Endothelial cell of umbilical vein (primary cell): ENCODE results near the gene PRKCZ. TPM values are rescaled to one million over a fixed set of nuclear protein-coding genes. Genes with fewer than 3 reads are reported as not detected.

Source experiments
- BruUV-seq: library from RNA; stranded (reverse); fragments of 400-500 nt; replicated peaks from 2 replicates; lab custom pipeline; 2021; lab: Mats Ljungman, UMichigan
- CTCF ChIA-PET: fragments of 300-600, 350-600 bp; sonication (Branson Sonifier 250); formaldehyde crosslinking; loops from one replicate; lab custom pipeline; 2021; ENCODE audit warnings: antibody characterized with exemption, inconsistent platforms; lab: Charles Lee
- POLR2A ChIA-PET: fragments of 300-600, 350-600 bp; sonication (Branson Sonifier 250); formaldehyde crosslinking; loops from one replicate; lab custom pipeline; 2021; ENCODE audit warnings: antibody characterized with exemption, inconsistent platforms; lab: Charles Lee
- DNase-seq: peaks from one replicate; pipeline ENCODE4 v3.0.0-alpha.2; 2011; ENCODE audit warnings: low read depth, low spot score
- FAIRE-seq: peaks from 2 replicates; lab custom pipeline; 2011; peaks lifted over from hg19 to GRCh38; lab: Jason Lieb, UNC
- H2AFZ ChIP-seq: 2 replicates; pipeline ENCODE4 v1.6.0; 2012; ENCODE audit warnings: low read depth, low read length, control low read depth, inconsistent platforms
- H3K27ac ChIP-seq: 2 replicates; pipeline ENCODE4 v1.5.1; 2011; ENCODE audit warnings: low read depth, mild to moderate bottlenecking, control low read depth, low read length, moderate library complexity; ENCODE audit not compliant: insufficient read depth
- H3K27me3 ChIP-seq, 2 experiments: 2 replicates each; pipeline versions ENCODE4 v1.6.0 to v1.6.1; 2011; ENCODE audit warnings: low read length in 2 of 2, mixed read lengths in 1 of 2; ENCODE audit not compliant: control insufficient read depth in 2 of 2, insufficient read depth in 2 of 2
- H3K36me3 ChIP-seq, 2 experiments: 2 replicates in 1 of 2; 3 replicates in 1 of 2; pipeline ENCODE4 v1.5.1; 2011; ENCODE audit warnings: low read length in 2 of 2, mild to moderate bottlenecking in 1 of 2, moderate library complexity in 1 of 2; ENCODE audit not compliant: control insufficient read depth in 2 of 2, insufficient read depth in 2 of 2; ENCODE audit errors: extremely low read depth in 1 of 2
- H3K4me1 ChIP-seq: 3 replicates; pipeline ENCODE4 v1.5.1; 2011; ENCODE audit warnings: mild to moderate bottlenecking, low read length; ENCODE audit not compliant: control insufficient read depth, insufficient read depth; ENCODE audit errors: extremely low read depth
- H3K4me2 ChIP-seq: 2 replicates; pipeline ENCODE4 v1.6.1; 2011; ENCODE audit warnings: low read length, control low read depth, mixed read lengths; ENCODE audit not compliant: insufficient read depth
- H3K4me3 ChIP-seq, 3 experiments: fragments of 200-600 bp in 1 of 3; sonication (generic), shearing (Covaris generic) in 1 of 3; replicated peaks in 1 of 3; 2 replicates each; pipeline ENCODE4 v1.5.1; 2011 to 2016; ENCODE audit warnings: control low read depth in 3 of 3, low read length in 3 of 3, mild to moderate bottlenecking in 2 of 3, inconsistent platforms in 1 of 3, low read depth in 1 of 3, moderate library complexity in 1 of 3; ENCODE audit not compliant: insufficient read depth in 1 of 3
- H3K79me2 ChIP-seq: 2 replicates; pipeline ENCODE4 v1.6.0; 2012; ENCODE audit warnings: low read length, inconsistent platforms; ENCODE audit not compliant: control insufficient read depth, insufficient read depth
- H3K9ac ChIP-seq: replicated peaks from 2 replicates; pipeline ENCODE3; 2011; ENCODE audit warnings: low read length, control low read depth; ENCODE audit not compliant: insufficient read depth; ENCODE audit errors: extremely low read depth
- H3K9me1 ChIP-seq: replicated peaks from 3 replicates; pipeline ENCODE4 v1.6.0; 2011; ENCODE audit warnings: mild to moderate bottlenecking, low read length; ENCODE audit not compliant: control insufficient read depth, insufficient read depth; ENCODE audit errors: extremely low read depth
- H3K9me3 ChIP-seq: replicated peaks from 2 replicates; pipeline ENCODE4 v1.5.1; 2012; ENCODE audit warnings: low read length, inconsistent platforms; ENCODE audit not compliant: control insufficient read depth, insufficient read depth
- H4K20me1 ChIP-seq: replicated peaks from 2 replicates; pipeline ENCODE3; 2011; ENCODE audit warnings: mild to moderate bottlenecking, low read length; ENCODE audit not compliant: control insufficient read depth, insufficient read depth; ENCODE audit errors: extremely low read depth
- EZH2 ChIP-seq: IDR thresholded peaks from 2 replicates; pipeline ENCODE4 v1.6.1; 2012; ENCODE audit warnings: borderline replicate concordance, low read depth, mild to moderate bottlenecking, moderate library complexity, low read length, inconsistent platforms; ENCODE audit not compliant: severe bottlenecking
- FOS ChIP-seq: IDR thresholded peaks from 2 replicates; pipeline ENCODE4 v1.6.1; 2011; ENCODE audit warnings: mild to moderate bottlenecking, low read length, moderate library complexity, borderline replicate concordance; ENCODE audit not compliant: insufficient read depth
- GATA2 ChIP-seq: IDR thresholded peaks from 2 replicates; pipeline ENCODE4 v1.7.0; 2011; ENCODE audit warnings: low read depth, mild to moderate bottlenecking, moderate library complexity, mixed read lengths, low read length; ENCODE audit not compliant: insufficient read length, insufficient read depth
- JUN ChIP-seq: IDR thresholded peaks from 2 replicates; pipeline ENCODE4 v1.6.1; 2011; ENCODE audit warnings: borderline replicate concordance, low read depth; ENCODE audit not compliant: insufficient read length, insufficient read depth
- MYC ChIP-seq: IDR thresholded peaks from one replicate; pipeline ENCODE4 v1.6.1; 2011; ENCODE audit warnings: mild to moderate bottlenecking, low read depth, low read length
- POLR2A ChIP-seq: IDR thresholded peaks from 2 replicates; pipeline ENCODE4 v1.6.1; 2012; ENCODE audit warnings: low read depth, mild to moderate bottlenecking, control low read depth, low read length
- POLR2AphosphoS5 ChIP-seq: IDR thresholded peaks from 2 replicates; pipeline ENCODE4 v1.6.1; 2012; ENCODE audit warnings: low read depth, mild to moderate bottlenecking, control low read depth, low read length, moderate library complexity; ENCODE audit not compliant: insufficient read depth
- dilution Hi-C: fragments of 300-500 bp; cut with MboI; formaldehyde crosslinking; loops from one replicate; pipeline ENCODE4 v1.15.0; 2019; ENCODE audit warnings: low sequenced_read_pairs; ENCODE audit not compliant: extremely low pct_ligation_motif_present
- intact Hi-C: fragments of 100-400 bp; cut with micrococcal nuclease; formaldehyde crosslinking; loops from one replicate; pipeline ENCODE4 v1.10.0; 2022
- polyA plus RNA-seq, 4 experiments: library from polyadenylated mRNA; depleted of rRNA in 3 of 4; stranded (reverse) in 3 of 4; unstranded in 1 of 4; fragments of >200 nt; gene quantifications; 2 replicates each; pipeline versions ENCODE4 v1.2.1 to v1.2.3, GENCODE V29; 2011 to 2012; ENCODE audit warnings: missing spikeins in 1 of 4
- total RNA-seq: library from RNA; stranded (reverse); gene quantifications from 2 replicates; pipeline ENCODE4 v1.2.3, GENCODE V29; 2021
- TF ChIP-seq, protein P1 (sequence below): IDR thresholded peaks from 2 replicates; pipeline ENCODE4 v1.6.1; 2011; ENCODE audit not compliant: insufficient read depth, insufficient read length
- TF ChIP-seq, protein P2 (sequence below), 2 donors: IDR thresholded peaks; 1 replicate in 1 of 2; 2 replicates in 1 of 2; pipeline ENCODE4 v1.5.1; 2011; ENCODE audit warnings: low read length in 2 of 2, mild to moderate bottlenecking in 2 of 2, moderate library complexity in 2 of 2, control low read depth in 1 of 2, inconsistent platforms in 1 of 2, low read depth in 1 of 2; ENCODE audit not compliant: insufficient read depth in 1 of 2; ENCODE audit errors: extremely low read depth in 1 of 2

The PRKCZ gene
- total and polyA plus RNA-seq, 2 donors (not counting 3 experiments of a cell fraction or from before 2014, with no cell fraction given) = 0.22 to 1.7 TPM

DNA sequence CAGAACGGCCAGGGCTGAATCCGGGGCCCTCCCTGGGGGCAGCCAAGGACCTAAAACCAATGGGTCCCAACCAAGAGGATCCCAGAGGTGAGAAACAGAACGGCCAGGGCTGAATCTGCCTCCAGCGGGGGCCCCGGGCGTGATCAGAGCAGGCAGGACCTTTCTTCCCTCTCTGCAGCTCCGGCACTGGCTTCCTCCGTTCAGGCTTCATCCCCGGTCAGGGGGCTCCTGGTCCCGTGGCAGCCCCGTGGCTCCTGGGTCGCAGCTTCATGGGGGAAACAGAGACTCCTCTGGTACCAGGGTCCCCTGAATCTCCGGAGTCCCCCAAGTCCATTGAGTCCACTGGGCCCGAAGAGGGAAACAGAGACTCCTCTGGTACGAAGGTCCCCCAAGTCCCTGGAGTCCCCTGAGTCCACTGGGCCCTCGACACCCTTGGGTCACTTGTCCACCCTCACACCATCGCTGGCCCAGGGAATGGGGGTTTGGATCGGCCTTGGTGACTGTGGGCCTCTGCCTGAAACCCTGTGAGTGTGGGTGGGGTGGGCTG lies 60.1 kb downstream of the PRKCZ start:
- H3K9ac ChIP-seq = no peak overlapping the region

More for the DNA sequence above, 60.1 kb downstream of the PRKCZ start:
- Histone ChIP-seq H3K4me2 (no peak overlapping the region), H3K9me3 (no peaks in the 10 kb centered on the region), H3K36me3 (no peaks in the 10 kb centered on the region), H3K4me1 (no peaks in the 10 kb centered on the region), H3K79me2 (no peaks in the 10 kb centered on the region), H3K27me3 (no peaks in the 10 kb centered on the region), H2AFZ (no peak overlapping the region), H3K4me3 (no peak overlapping the region), H3K27ac (no peak overlapping the region), H4K20me1 (no peaks in the 10 kb centered on the region), H3K9me1 (no peaks in the 10 kb centered on the region)
- DNase-seq (no peak), FAIRE-seq (no peak)
- ChIA-PET CTCF (no interaction called here), POLR2A (no interaction called here)
- dilution Hi-C loops = no loop called here
- intact Hi-C loops = no loop called here
- no TSS peak for BruUV-seq
- TF ChIP-seq POLR2A (no peak), MYC (no peak), FOS (no peak), EZH2 (no peak), GATA2 (no peak), POLR2AphosphoS5 (no peak), JUN (no peak)
- TF ChIP-seq, protein P1, sequence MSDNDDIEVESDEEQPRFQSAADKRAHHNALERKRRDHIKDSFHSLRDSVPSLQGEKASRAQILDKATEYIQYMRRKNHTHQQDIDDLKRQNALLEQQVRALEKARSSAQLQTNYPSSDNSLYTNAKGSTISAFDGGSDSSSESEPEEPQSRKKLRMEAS = no peak
- TF ChIP-seq, protein P2, sequence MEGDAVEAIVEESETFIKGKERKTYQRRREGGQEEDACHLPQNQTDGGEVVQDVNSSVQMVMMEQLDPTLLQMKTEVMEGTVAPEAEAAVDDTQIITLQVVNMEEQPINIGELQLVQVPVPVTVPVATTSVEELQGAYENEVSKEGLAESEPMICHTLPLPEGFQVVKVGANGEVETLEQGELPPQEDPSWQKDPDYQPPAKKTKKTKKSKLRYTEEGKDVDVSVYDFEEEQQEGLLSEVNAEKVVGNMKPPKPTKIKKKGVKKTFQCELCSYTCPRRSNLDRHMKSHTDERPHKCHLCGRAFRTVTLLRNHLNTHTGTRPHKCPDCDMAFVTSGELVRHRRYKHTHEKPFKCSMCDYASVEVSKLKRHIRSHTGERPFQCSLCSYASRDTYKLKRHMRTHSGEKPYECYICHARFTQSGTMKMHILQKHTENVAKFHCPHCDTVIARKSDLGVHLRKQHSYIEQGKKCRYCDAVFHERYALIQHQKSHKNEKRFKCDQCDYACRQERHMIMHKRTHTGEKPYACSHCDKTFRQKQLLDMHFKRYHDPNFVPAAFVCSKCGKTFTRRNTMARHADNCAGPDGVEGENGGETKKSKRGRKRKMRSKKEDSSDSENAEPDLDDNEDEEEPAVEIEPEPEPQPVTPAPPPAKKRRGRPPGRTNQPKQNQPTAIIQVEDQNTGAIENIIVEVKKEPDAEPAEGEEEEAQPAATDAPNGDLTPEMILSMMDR (IDR thresholded peaks at IDR 0.05; ENCODE audit: extremely low read depth in 1 of 2, insufficient read depth in 1 of 2, low read depth in 1 of 2, low read length in 2 of 2) = no peak
